DND-41 (cell line): ENCODE results near the gene STXBP4.

Experiments used
- ATAC-seq: fragments of 200-7000 bp; cut with Tn5 transposase; 3 replicates; pipeline ENCODE4 v1.9.1; 2021; ENCODE audit warnings: low read depth; ENCODE audit not compliant: insufficient read depth
- DNase-seq: peaks from one replicate; pipeline ENCODE4 v3.0.0-alpha.2; 2020
- H2AFZ ChIP-seq: 2 replicates; pipeline ENCODE4 v1.6.0; 2012; ENCODE audit warnings: low read depth, low read length
- H3K27ac ChIP-seq: 2 replicates; pipeline ENCODE4 v1.5.1; 2012; ENCODE audit warnings: low read length, inconsistent platforms
- H3K27me3 ChIP-seq: fragments of 200-600 bp; sonication (generic); 2 replicates; pipeline ENCODE4 v1.6.0; 2012; ENCODE audit warnings: low read length, mild to moderate bottlenecking, inconsistent platforms; ENCODE audit not compliant: insufficient read depth, poor library complexity
- H3K36me3 ChIP-seq: 2 replicates; pipeline ENCODE4 v1.5.1; 2012; ENCODE audit warnings: low read length, inconsistent platforms; ENCODE audit not compliant: insufficient read depth
- H3K4me1 ChIP-seq: 2 replicates; pipeline ENCODE4 v1.5.1; 2012; ENCODE audit warnings: mild to moderate bottlenecking, low read length; ENCODE audit not compliant: insufficient read depth
- H3K4me2 ChIP-seq: 2 replicates; pipeline ENCODE4 v1.6.0; 2012; ENCODE audit warnings: mild to moderate bottlenecking, moderate library complexity, low read length, inconsistent platforms; ENCODE audit not compliant: insufficient read depth
- H3K4me3 ChIP-seq, 2 experiments: fragments of 200-600 bp in 1 of 2; shearing (Covaris generic) in 1 of 2; 2 replicates each; pipeline ENCODE4 v1.5.1; 2012 to 2016; ENCODE audit warnings: inconsistent platforms in 2 of 2, low read length in 2 of 2, mild to moderate bottlenecking in 2 of 2, low read depth in 1 of 2, moderate library complexity in 1 of 2
- H3K79me2 ChIP-seq: 2 replicates; pipeline ENCODE4 v1.6.0; 2012; ENCODE audit warnings: low read length, inconsistent platforms; ENCODE audit not compliant: insufficient read depth
- H3K9ac ChIP-seq: 2 replicates; pipeline ENCODE4 v1.6.0; 2012; ENCODE audit warnings: low read depth, mild to moderate bottlenecking, inconsistent platforms, low read length, moderate library complexity
- H3K9me3 ChIP-seq: 2 replicates; pipeline ENCODE4 v1.5.1; 2012; ENCODE audit warnings: low read length, moderate library complexity, mild to moderate bottlenecking, inconsistent platforms; ENCODE audit not compliant: insufficient read depth, severe bottlenecking
- H4K20me1 ChIP-seq: 2 replicates; pipeline ENCODE4 v1.6.0; 2012; ENCODE audit warnings: low read length; ENCODE audit not compliant: insufficient read depth
- CTCF ChIP-seq: IDR thresholded peaks from 2 replicates; pipeline ENCODE4 v1.5.1; 2012; ENCODE audit warnings: borderline replicate concordance, low read length, moderate library complexity, mild to moderate bottlenecking; ENCODE audit not compliant: poor library complexity, severe bottlenecking; ENCODE audit errors: extremely low read depth
- EZH2 ChIP-seq: IDR thresholded peaks from 3 replicates; pipeline ENCODE4 v1.6.1; 2012; ENCODE audit warnings: borderline replicate concordance, low read depth, mild to moderate bottlenecking, moderate library complexity, low read length, inconsistent platforms; ENCODE audit not compliant: severe bottlenecking

The STXBP4 gene

GRCh38 chr17:54971147-54971546 lies 2.6 kb downstream of the STXBP4 start:
- Histone ChIP-seq H3K4me3 (no peak overlapping the region), H2AFZ (no peak overlapping the region), H3K27me3 (no peaks in the 10 kb centered on the region), H4K20me1 (peaks cover 11% of the 10 kb centered on the region), H3K9me3 (no peaks in the 10 kb centered on the region), H3K79me2 (peaks cover 54% of the 10 kb centered on the region), H3K4me1 (peaks cover 30% of the 10 kb centered on the region), H3K27ac (no peak overlapping the region), H3K36me3 (peaks cover 3% of the 10 kb centered on the region), H3K9ac (no peak overlapping the region), H3K4me2 (no peak overlapping the region)
- ATAC-seq (no peak), DNase-seq (no peak)
- TF ChIP-seq EZH2 (no peak), CTCF (no peak)

DNA sequence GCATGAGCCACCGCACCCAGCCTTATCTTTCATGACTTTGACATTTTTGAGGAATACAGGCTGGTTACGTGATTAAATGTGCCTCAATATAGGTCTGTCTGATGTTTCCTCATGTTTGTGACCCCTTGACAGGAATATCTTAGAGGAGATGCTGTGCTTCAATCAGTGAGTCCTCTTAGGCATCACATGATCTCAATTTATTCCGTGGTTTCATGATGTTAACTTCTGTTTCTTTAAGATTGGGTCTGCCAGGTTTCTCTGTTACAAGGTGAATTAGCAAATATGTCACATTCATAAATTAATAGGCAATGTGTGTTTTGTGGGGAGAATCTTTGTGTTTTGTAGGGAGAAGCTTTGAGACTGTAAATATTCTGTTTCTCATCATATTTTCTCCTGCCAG lies 3.3 kb downstream of the STXBP4 start:
- DNase-seq = no peak
- Histone ChIP-seq H3K36me3 (no peaks in the 10 kb centered on the region; the same call in 1 of the 2 replicates), H3K27me3 (no peaks in the 10 kb centered on the region), H3K4me1 (peaks cover 23% of the 10 kb centered on the region), H3K79me2 (peaks cover 50% of the 10 kb centered on the region), H3K4me3 (no peak overlapping the region), H3K9ac (no peak overlapping the region), H2AFZ (no peak overlapping the region), H3K27ac (no peak overlapping the region), H3K4me2 (no peak overlapping the region), H4K20me1 (peaks cover 5% of the 10 kb centered on the region; the same call in 1 of the 2 replicates), H3K9me3 (no peaks in the 10 kb centered on the region)
- TF ChIP-seq CTCF (no peak), EZH2 (no peak)
- ATAC-seq = no peak

DNA sequence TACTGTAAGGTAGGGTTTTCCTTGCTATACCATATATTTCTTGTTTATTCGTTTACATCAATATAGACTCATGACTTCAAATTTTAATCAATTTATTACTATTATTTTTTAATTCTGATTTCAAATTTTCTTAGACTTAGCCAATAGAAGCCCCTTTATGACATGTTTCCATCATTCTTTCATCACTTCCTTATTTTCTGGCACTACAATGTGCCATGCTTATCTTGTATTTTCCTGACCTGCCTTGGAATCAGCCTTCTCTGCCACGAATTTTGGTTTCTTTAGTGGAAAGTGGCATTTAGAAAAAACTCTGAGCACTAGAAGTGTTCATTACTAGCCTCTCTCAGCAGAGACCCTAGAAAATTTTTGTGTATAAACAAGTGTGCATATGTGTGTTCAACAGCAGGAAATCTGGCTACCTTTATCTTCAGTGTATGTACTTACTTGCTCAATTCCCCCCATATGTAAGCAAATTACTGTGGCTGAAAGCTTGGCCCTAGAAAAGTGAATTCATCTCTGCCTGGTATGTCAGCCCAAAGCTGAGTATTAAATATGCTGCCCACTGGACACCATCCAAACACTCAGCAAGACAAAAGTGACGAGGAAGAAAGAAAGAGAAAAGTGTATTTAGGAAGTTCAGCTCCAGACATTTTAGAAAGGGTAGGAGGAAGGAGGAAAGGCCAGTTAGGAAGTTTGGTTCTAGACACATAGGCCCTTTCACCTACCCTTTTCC lies 4.0 kb downstream of the STXBP4 start:
- H3K9me3 ChIP-seq = no peaks in the 10 kb centered on the region
- H3K4me3 ChIP-seq = no peak overlapping the region
- peaks cover 5% of the 10 kb centered on the region; the same call in 1 of the 2 replicates for H4K20me1 ChIP-seq
- no peak for DNase-seq
- no peaks in the 10 kb centered on the region for H3K27me3 ChIP-seq
- no peak overlapping the region for H3K27ac ChIP-seq
- H3K9ac ChIP-seq = no peak overlapping the region
- H3K79me2 ChIP-seq = peaks cover 43% of the 10 kb centered on the region
- no peak for TF ChIP-seq CTCF
- TF ChIP-seq EZH2 = no peak
- no peak overlapping the region for H2AFZ ChIP-seq
- no peak for ATAC-seq
- peaks cover 18% of the 10 kb centered on the region for H3K4me1 ChIP-seq
- no peaks in the 10 kb centered on the region; the same call in 1 of the 2 replicates for H3K36me3 ChIP-seq
- no peak overlapping the region for H3K4me2 ChIP-seq
